Ishikawa (cell line): ENCODE results near the gene MYO1E.

ENCODE experiments used
- CEBPB ChIP-seq: IDR thresholded peaks from 2 replicates; pipeline ENCODE4 v1.6.1; 2012
- CREB1 ChIP-seq: IDR thresholded peaks from 2 replicates; pipeline ENCODE4 v1.6.1; 2012; ENCODE audit warnings: low read depth
- EGR1 ChIP-seq: IDR thresholded peaks from 2 replicates; pipeline ENCODE4 v1.6.1; 2012
- EP300 ChIP-seq: IDR thresholded peaks from 2 replicates; pipeline ENCODE4 v1.6.1; 2012; ENCODE audit warnings: borderline replicate concordance
- FOXM1 ChIP-seq: IDR thresholded peaks from 2 replicates; pipeline ENCODE4 v1.6.1; 2012; ENCODE audit warnings: low read depth, borderline replicate concordance
- NFIC ChIP-seq: IDR thresholded peaks from 2 replicates; pipeline ENCODE4 v1.6.1; 2012
- RAD21 ChIP-seq: IDR thresholded peaks from 2 replicates; pipeline ENCODE4 v1.6.1; 2012; ENCODE audit warnings: low read depth
- TAF1 ChIP-seq: IDR thresholded peaks from 2 replicates; pipeline ENCODE4 v1.6.1; 2012; ENCODE audit warnings: low read depth, mild to moderate bottlenecking
- TCF12 ChIP-seq: IDR thresholded peaks from 2 replicates; pipeline ENCODE4 v1.6.1; 2012; ENCODE audit warnings: low read depth
- TEAD4 ChIP-seq: IDR thresholded peaks from 2 replicates; pipeline ENCODE4 v1.6.1; 2012
- YY1 ChIP-seq: IDR thresholded peaks from 2 replicates; pipeline ENCODE4 v1.6.1; 2012; ENCODE audit warnings: low read depth
- ZBTB7A ChIP-seq: IDR thresholded peaks from 2 replicates; pipeline ENCODE4 v1.6.1; 2012; ENCODE audit warnings: low read depth
- TF ChIP-seq, protein P1 (sequence below): IDR thresholded peaks from 2 replicates; pipeline ENCODE4 v1.6.1; 2012
- TF ChIP-seq, protein P2 (sequence below): IDR thresholded peaks from 2 replicates; pipeline ENCODE4 v1.6.1; 2012; ENCODE audit warnings: low read depth, mild to moderate bottlenecking
- TF ChIP-seq, protein P3 (sequence below): IDR thresholded peaks from 2 replicates; pipeline ENCODE4 v1.6.1; 2012

The MYO1E gene

DNA sequence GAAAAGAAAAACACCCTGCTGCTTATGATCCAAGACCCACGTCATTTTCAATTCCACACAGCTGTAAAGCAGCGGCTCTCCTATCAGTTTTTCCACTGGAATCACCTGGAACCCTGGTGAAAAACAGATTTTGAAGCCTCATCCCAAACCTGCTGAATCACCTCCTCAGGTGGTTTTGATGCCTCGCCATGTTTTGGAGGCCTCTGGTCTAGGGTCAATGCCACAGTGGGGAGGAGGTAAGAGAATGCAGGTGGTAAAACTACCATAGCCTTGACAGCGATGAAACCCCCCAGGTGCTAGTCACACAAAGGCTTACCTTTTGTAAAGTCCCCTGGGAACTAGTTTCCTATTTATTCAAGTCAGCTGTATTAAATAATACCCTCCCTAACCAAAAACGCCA, 24.8 kb downstream of the MYO1E start:
- no peak for TF ChIP-seq YY1
- TF ChIP-seq, protein P1, sequence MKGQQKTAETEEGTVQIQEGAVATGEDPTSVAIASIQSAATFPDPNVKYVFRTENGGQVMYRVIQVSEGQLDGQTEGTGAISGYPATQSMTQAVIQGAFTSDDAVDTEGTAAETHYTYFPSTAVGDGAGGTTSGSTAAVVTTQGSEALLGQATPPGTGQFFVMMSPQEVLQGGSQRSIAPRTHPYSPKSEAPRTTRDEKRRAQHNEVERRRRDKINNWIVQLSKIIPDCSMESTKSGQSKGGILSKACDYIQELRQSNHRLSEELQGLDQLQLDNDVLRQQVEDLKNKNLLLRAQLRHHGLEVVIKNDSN: no peak
- TF ChIP-seq, protein P2, sequence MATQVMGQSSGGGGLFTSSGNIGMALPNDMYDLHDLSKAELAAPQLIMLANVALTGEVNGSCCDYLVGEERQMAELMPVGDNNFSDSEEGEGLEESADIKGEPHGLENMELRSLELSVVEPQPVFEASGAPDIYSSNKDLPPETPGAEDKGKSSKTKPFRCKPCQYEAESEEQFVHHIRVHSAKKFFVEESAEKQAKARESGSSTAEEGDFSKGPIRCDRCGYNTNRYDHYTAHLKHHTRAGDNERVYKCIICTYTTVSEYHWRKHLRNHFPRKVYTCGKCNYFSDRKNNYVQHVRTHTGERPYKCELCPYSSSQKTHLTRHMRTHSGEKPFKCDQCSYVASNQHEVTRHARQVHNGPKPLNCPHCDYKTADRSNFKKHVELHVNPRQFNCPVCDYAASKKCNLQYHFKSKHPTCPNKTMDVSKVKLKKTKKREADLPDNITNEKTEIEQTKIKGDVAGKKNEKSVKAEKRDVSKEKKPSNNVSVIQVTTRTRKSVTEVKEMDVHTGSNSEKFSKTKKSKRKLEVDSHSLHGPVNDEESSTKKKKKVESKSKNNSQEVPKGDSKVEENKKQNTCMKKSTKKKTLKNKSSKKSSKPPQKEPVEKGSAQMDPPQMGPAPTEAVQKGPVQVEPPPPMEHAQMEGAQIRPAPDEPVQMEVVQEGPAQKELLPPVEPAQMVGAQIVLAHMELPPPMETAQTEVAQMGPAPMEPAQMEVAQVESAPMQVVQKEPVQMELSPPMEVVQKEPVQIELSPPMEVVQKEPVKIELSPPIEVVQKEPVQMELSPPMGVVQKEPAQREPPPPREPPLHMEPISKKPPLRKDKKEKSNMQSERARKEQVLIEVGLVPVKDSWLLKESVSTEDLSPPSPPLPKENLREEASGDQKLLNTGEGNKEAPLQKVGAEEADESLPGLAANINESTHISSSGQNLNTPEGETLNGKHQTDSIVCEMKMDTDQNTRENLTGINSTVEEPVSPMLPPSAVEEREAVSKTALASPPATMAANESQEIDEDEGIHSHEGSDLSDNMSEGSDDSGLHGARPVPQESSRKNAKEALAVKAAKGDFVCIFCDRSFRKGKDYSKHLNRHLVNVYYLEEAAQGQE: no peak
- TF ChIP-seq, protein P3, sequence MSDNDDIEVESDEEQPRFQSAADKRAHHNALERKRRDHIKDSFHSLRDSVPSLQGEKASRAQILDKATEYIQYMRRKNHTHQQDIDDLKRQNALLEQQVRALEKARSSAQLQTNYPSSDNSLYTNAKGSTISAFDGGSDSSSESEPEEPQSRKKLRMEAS: no peak
- TF ChIP-seq ZBTB7A: no peak
- TF ChIP-seq TAF1: no peak
- no peak for TF ChIP-seq RAD21
- no peak for TF ChIP-seq FOXM1
- TF ChIP-seq EGR1: no peak
- TF ChIP-seq CREB1: no peak
- no peak for TF ChIP-seq CEBPB
- TF ChIP-seq TEAD4: no peak

DNA sequence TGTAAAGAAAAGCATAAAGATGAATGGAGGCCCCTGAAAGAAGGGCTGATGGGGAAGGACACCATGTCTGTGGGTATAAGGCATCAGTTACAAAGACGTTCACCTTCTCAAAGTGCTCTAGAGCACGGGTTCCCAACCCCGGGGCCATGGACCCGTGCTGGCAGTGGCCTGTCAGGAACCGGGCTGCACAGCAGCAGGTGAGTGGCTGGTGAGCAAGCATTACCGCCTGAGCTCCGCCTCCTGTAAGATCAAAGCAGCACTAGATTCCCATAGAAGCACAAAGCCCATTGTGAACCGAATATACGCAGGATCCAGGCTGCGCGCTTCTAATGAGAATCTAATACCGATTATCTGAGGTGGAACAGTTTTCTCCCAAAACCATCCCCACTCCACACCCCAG, 25.7 kb downstream of the MYO1E start:
- no peak for TF ChIP-seq EGR1
- TF ChIP-seq CEBPB: no peak
- no peak for TF ChIP-seq TEAD4
- TF ChIP-seq, protein P3: no peak
- TF ChIP-seq TAF1: no peak
- no peak for TF ChIP-seq NFIC
- TF ChIP-seq YY1: no peak
- TF ChIP-seq TCF12: no peak
- TF ChIP-seq, protein P2: no peak
- no peak for TF ChIP-seq CREB1
- TF ChIP-seq FOXM1: no peak
- TF ChIP-seq, protein P1: no peak
- no peak for TF ChIP-seq RAD21
- no peak for TF ChIP-seq ZBTB7A

DNA sequence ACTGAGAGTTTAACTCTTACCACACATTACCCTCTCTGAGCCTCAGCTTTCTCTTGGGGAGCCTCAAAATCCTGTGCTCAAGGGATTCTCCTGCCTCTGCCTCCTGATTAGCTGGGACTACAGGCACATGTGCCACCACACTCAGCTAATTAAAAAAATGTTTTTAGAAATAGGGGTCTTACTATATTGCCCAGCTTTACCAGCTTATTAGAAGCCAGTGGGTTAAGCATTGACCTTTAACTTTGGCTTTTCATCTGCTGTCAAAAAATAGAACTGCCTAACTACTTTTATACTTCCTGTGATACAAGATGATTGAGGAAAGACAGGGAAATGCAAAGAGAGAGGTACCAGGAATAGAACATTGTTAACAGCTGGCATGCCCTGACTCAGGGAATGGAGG, 27.3 kb downstream of the MYO1E start:
- TF ChIP-seq, protein P1: no peak
- TF ChIP-seq EP300 (no peak), YY1 (no peak), ZBTB7A (no peak), RAD21 (no peak), TEAD4 (no peak), NFIC (no peak), EGR1 (no peak), TAF1 (no peak), CEBPB (no peak), FOXM1 (no peak), CREB1 (no peak), TCF12 (no peak)
- TF ChIP-seq, protein P2: no peak
- TF ChIP-seq, protein P3: no peak

DNA sequence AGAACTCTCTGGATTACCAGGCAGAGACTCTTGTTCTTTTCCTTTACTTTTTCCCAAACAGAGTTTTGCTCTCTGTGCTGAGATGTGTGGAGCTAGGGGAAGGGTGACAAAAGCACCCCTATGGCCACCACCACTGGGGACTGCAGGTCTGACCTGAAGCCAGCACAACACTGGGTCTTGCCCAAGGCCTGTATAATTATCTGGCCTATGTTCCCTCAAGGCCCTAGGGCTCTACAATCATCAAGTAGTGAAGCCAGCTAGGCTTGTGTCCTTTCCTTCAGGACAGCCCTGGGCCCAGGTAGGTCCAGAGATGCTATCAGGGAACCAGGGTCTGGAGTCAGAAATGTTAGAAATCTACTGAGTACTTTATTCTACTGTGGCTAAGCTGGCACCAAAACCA, 28.4 kb downstream of the MYO1E start:
- TF ChIP-seq CREB1 (no peak), ZBTB7A (no peak), TEAD4 (no peak), NFIC (no peak), YY1 (no peak), EP300 (no peak), TCF12 (no peak)
- TF ChIP-seq, protein P3: no peak
- TF ChIP-seq, protein P2: no peak
- TF ChIP-seq, protein P1: no peak
